DMS 273 (cell line): Measurements from ENCODE around the gene TMEM232.
"Not testable (repeated sequence)": the region's sequence is repeated elsewhere in the genome, so short reads cannot be mapped to it uniquely, and the experiment has no call there.

ENCODE experiments used
- DNase-seq: peaks from one replicate; lab custom pipeline; 2025; ENCODE audit not compliant: unreplicated experiment; lab: John Stamatoyannopoulos, UW

The TMEM232 gene

DNA sequence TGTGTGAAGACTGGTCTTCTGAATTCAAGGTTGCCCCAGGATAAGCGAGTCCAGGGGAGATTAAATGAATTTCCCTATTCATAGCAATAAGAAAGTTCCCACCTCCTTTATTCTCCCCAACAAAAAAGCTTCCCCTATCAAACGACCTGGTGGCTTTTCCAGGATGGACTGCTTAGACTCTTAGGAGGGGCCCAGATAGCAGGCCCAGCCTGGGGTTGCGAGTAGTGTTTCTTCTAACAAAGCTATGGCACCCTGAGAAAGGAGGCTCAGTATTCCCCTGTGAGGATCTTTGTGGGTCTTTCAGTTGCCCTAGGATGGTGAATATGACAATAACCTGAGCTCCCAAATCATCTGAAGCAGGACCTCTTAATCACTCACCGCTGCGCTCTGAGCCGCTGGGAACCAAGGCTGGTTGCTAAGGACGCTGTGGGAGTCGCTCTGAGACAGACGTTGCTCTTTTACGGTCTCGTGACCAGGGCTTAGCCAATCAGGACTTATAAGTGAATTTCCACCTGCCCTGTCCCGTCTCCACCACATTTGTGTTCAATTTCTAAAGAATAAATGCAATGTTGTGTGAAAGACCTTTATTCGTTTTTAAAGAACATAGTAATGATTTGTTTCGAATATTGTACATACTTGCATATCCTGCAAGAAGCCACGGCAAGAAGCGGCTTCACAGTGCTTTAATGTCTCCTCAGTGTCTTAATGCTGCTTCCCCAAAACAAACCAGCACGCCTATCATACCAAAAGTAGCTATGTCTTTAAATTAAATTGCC, at the start of gene TMEM232:
Gene TMEM232, minus strand, starts transcription at position 423 of the 776 bp plus-strand sequence. CDS start 59,319 bp downstream, outside the sequence.
- DNase-seq = peak; percentile 85

DNA sequence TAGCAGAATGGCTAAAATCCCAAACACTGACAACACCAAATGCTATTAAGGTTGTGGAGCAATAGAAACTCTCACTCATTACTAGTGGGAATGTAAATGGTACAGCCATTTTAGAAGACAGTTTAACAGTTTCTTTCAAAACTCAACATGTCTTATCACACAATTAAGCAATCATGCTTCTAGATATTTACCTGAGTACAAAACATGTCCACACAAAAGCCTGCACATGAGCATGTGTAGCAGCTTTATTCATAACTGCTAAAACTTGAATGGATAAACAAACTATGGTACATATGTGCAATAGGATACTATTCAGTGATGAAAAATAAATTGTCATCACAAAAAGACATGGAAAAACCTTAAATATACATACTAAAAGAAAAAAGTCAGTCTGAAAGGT, 43.8 kb upstream of the TMEM232 start:
- DNase-seq = no peak

DNA sequence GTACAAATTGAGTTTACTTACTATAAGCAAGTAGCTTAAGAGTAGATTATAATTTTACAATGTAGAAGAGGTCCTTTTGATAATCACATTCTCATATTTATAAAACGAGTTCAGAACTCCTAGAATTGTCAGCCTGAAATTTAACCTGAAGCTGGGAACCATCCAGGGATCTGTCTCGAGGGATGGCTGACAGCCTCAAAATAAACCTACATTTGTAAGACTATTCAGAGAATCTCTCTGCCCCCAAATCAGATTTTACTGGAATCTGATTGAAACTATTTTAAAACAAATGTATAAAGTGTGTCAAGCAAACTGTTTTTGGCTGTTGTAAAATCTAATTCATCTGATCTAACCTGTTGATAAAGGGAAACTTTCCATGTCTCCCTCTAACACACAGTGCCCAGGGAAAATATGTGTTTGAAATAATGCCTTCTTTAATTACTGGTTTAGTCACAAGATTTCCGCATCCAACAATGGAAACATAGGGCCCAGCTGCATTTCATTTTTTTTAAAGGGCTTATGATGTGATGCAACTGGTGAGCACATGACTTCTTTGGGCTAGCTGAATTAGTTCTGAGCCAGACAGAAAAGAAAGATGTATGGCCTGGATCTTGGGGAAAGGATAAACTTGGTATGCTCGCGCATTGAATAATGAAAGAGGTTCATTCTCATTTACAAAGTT, 42.7 kb upstream of the TMEM232 start:
- no peak for DNase-seq

DNA sequence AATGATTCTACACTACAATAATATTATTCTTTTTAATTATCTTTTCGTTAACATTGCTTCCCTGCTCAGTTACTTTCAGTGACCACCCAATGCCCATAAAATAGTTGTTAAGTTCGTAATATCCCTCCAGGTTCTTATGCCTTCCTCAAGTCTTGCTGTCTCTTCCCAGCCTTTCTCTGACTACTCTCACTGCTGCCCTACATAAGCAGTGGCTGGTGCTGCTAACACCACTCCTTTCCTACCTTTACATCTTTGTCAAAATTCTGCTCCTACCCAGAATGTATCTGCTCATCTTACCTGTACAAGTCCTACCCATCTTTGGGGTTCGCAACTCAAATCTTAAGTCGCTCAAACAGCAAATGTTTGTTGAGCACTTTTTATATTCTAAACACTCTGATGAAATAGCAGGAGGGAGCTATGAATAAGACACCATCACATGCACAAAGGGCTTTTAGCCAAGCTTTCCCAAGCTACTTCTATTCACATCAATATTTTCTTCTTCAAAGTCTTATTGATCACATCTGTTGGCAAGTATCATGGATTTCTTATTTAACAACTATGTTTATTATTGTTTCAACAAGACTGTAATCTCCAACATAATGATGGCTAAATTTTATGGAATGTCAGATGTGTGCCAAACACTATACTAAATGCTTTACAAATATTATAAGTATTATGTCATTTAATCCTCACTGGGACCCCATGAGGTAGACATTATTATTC, 41.8 kb upstream of the TMEM232 start:
- DNase-seq = no peak

DNA sequence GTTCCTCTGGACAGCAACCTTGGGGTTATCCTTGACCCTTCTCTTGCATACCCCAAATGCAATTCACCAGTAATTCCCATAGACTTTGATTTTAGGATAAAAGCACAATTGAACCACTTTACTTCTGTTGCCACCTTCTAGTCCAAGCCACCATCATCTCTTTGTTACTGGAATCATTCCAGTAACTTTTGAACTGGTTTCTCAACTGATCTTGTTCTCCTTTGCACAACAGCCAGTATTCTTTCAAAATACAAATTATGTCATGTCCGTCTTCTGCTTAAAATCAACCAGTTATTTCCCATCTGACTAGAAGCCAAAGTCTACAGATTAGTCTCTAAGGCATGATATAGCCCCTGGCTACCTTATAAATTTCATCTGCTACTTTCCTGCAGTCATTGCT, 33.7 kb upstream of the TMEM232 start:
- no peak for DNase-seq

DNA sequence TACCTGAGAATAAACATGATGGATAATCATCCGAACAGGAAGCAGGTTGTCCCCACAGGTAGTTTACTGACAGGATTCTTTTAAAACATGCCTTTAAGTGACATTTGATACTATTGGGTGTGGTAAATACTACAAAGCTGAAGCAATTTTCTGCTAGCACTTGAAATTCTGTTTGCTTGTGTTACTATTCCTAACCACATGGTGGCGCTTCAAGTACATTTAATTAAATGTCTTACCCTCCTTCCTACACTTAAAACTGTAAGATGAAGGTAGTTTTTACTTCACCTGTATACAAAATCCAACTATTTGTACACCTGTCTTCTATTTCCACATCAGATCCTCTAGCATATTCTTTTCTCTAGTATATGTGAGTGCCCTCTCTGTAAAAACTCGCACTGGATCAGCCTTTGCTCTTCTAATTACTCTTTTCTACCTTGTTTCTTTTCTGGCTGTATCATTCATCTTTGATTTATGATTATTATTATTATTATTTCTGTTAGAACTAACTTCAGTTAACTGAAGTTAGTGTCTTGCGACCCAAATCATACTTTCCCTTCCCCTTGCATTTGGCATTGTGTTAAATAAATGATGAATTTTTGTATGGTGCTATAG, 30.8 kb upstream of the TMEM232 start:
- DNase-seq = peak; percentile 71

DNA sequence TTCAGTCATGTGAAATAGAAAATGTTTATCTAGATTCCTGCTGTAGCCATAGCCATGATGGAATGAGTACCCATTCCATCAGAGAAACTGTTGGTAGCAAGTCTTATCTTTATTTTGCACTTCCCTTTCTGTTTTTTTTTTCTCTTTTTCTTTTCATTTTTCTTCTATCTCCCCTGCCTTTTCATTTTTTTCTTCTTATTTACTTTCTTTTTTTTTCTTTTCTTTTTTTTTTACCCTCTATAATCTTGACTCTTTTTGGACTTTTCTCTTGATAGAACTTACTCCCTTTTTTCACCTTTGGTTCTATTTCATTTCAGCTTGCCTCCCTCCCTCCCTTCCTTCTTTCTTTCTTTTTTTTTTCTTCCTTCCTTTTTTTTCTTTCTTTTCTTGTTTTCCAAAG, 27.7 kb upstream of the TMEM232 start:
- DNase-seq = no peak

DNA sequence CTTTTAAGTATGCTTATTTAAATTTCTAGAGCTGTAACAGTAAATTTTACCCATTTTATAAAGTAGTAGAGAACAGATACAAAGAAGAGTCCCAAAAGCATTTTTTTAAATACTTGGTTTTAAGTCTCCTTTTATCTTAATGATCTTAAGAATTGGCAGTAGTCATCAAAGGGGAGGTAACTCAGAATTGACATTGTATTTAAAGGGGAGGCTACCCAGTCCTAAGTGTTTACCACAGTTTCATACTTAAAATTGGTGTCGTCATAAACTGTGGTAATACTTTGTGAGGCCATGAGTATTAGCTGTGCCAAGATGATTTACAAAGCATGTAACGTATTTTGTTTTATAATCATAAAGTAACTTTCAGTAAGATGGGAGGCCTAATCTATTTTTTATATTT, 27.1 kb upstream of the TMEM232 start:
- DNase-seq = no peak

DNA sequence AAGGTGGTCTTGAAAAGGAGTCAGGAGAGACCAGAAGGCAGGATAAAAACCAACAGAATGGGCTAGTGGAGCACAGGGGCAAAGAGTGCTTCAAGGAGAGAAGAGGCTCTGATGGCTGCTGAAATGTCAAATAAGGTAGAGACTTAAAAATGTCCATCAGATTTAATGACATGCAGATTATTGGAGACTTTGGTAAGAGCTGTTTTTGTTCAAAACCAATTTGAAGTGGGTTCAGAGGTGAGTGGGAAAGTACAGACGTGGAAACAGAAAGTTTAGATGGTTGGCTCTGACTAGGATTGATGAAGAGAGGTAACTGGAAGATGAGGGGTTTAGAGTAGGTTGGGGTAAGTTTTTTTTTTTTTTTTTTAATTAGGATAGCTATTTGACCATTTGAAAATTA, 26.5 kb upstream of the TMEM232 start:
- no peak for DNase-seq

DNA sequence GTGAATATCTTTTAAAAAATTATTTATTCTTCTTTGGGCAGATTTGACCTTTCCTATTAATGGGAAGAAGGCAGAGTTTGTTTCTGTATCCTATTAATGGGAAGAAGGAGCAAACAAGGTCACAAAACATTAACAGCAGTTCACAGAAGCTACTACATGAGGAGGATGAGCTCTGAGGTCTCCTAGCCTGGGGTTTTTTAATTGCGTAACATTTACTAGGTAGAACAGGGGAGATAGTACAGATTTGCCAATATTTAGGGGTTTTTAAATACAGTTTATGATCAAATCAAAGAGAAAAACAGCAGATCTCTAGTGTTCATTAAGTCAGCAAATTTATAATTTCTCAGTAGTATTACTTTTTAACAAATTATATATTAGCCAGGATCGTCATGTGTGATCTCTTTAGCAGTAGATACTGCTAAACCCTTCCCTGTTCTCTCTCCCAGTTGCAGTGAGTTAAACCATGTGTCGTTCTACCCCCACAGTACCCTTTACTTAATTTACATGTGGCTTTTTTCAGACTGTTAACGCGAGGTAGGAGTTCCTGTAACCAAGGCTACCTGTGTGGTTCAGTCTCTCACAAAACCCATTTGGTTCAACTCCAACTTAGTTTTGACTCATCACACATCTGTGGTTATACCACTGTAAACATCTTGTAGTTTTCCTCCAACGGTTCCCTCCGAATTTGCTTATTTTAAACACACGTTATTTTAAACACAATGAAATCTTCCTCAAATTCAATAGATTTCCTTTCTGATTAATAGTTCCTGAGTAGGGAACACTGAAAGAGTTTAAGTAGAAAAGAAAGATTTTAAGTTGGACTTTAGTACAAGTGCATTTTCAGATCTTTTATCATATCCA, 25.7 kb upstream of the TMEM232 start:
- peak; percentile 20 for DNase-seq

DNA sequence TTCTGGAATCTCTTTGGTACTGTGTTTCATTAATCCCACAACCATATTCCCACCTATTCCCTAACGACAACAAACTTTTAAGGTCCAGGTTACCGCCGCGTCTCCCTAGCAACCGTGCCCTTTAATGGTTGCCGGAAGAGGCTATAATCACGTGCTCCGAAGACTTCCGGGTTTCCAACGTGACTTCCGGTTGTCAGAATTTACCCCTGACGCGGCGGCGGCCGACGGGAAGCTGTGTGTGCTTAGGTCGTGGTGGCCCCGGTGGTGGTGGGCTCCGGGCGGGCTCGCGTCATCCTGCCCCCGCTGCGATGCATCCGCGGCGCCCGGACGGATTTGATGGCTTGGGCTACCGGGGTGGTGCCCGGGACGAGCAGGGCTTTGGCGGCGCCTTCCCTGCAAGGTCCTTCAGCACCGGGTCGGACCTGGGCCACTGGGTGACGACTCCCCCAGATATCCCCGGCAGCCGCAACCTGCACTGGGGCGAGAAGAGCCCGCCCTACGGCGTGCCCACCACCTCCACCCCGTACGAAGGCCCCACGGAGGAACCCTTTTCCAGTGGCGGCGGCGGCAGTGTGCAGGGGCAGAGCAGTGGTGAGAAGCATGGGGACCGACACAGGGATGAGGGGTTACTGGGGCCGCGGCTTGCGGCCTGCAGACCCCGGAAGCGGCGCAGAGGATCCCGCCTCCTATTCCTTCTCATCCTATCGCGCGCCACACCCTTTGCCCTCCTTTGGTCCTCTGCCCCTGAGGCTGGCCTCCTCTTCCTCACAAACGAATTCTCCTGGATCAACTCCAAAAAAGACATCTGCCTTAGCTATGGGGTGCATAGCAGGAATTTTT, 12.6 kb upstream of the TMEM232 start, which contains the start of gene SLC25A46:
Gene SLC25A46, plus strand, starts transcription at position 196 of the 840 bp plus-strand sequence. Its CDS starts 113 bp downstream, at position 309.
- DNase-seq = peak; percentile 96

DNA sequence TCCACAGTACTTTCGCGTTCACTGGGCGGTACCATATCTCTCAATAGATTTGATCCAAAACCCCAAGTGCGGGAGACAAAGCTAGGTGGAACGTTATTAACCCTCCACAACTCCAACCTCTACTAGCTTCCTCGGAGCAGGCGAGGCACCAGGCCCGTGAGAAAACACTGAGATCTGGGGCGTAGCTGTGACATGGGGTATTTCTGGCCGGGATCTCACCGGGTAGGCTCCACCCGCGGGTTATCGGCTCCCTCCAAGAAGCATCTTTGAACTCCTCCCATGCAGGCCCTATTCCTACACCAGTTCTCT, 12.0 kb upstream of the TMEM232 start:
- DNase-seq = no peak

DNA sequence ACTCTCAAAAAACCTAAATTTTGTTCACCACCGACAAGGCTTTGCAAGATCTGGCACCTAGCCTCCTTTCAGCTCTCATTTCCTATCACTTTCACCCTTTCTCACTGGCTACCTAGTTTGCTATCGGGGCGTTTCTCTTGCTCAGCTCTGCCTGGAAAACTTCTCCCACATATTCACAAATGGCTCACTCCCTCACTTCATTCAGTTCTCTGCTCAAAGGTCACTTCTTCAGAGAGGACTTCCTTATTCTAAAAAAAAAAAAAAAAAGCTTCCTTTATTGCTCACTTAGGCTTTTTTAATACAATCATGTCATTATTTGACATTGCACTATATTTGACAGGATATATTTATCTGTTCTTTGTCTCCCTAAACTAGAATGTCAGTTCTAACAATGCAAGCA, 10.3 kb upstream of the TMEM232 start:
- DNase-seq = no peak

DNA sequence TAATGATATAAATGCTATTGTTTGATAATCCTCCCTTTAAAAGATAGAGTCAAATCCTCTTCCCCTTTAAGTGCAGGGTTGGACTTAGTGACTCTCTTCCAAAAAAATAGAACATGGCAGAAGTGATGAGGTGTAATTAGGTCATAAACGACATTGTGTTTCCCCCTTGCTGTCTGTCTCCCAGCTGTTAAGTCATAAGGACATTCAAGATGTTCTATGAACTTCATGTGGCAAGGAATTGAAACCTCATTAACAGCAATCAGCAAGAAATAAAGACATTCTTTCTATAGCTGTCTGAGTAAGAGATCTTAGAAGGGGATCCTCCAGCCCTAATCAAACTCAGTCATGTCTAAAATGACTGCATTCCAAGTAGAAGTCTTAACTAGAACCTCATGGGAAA, 9.1 kb upstream of the TMEM232 start:
- DNase-seq = no peak

DNA sequence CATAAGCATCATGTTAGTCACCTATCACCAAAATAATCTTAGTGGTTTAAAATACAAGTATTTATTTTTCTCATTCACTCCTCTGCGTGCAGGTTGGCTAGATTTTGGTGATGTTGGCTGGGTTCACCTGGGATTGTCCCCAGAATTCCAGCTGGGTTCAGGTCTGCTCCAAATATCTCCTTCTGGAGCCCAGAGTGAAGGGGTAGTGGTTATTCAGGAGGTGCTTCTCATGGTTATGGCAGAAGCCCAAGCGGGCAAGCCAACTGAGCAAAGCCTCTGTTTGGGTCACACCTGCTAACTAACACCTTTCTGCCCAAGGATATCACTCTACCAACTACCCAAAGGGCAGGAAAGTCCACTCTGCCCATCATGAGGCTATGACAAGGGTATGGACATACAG, 7.6 kb upstream of the TMEM232 start:
- no peak for DNase-seq

DNA sequence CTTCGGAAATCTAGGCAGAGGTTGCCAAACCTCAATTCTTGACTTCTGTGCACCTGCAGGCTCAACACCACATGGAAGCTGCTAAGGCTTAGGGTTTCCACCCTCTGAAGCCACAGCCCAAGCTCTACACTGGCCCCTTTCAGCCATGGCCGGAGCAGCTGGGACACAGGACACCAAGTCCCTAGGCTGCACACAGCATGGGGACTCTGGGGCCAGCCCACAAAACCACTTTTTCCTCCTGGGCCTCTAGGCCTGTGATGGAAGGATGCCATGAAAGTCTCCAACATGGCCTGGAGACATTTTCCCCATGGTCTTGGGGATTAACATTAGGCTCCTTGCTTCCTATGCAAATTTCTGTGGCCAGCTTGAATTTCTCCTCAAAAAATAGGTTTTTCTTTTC, 5.0 kb upstream of the TMEM232 start:
- not testable (repeated sequence) for DNase-seq

DNA sequence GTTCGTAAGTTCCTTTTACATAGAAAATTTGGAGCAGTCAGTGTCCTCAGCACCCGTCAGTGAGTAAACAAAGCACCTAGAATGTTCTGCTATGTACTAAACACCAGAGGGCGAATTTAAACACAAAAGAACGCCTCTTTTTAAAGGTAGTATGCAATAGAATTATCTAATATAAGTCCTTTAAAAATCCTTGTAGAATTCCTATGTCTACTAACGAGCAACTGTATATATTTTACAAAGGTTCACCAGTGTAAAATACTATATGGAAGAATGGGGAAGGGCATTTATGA, 499 bp upstream of the TMEM232 start:
- peak; percentile 43 for DNase-seq

DNA sequence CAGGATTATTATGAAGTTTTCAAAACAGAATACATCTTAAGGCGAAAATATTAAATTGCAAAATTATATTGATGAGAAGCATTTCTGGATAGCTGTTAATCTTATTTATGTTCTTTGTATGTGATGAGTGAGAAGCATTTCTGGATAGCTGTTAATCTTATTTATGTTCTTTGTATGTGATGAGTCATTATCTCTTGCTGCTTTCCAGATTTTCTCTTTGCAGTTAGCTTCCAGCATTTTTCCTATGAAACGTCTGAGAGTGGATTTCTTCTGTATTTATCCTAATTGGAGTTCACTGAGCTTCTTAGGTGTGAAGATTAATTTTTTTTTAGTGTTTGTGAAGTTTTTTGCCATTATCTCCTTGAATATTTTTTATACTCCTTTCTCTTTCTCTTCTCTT, 8.2 kb downstream of the TMEM232 start:
- no peak for DNase-seq

DNA sequence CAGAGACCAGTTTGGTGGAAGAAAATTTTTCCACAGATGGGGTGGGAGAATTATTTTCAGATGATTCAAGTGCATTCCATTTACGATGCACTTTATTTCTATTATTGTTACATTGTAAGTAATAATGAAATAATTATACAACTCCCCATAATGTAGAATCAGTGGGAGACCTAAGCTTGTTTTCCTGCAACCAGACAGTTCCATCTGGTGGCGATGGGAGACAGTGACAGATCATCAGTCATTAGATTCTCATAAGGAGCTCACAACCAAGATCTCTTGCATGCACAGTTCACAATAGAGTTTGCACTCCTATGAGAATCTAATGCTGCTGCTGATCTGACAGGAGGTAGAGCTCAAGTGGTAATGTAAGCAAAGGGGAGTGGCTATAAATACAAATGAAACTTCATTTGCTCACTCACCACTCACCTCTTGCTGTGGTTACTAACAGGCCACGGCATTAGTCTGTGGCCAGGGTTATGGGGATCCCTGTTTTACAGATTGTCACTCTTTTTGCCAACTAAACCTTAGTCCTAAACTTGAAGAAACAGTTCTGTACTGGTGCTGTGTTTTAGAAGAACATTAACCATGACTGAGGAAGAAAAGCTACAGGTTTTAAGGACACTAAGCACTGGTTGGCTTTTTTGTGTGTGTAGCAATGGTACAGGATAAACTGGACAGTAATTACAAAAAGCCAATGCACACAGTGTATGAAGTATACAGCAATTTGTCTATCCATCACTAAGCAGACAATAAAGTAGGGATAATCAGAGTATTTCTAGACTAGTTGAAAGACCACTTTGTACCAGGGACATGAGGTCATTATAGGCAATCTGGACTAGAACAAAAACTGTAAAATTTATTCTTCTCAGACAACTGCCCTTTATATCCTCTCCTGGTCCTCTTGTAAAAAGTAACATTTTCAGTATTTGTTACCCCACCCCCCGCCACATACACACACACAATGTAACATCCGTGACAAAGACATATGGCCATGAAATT, 9.9 kb downstream of the TMEM232 start:
- DNase-seq = peak; percentile 11
